ENCODE measurements around the gene DNAJB6.

DNAJB6 gene

GRCh38 chr7:157368955-157369354 lies 32.2 kb downstream of the DNAJB6 start:
- no peak for DNase-seq (ENCODE audit: low read depth)

GRCh38 chr7:157370742-157371141 lies 33.9 kb downstream of the DNAJB6 start:
- DNase-seq (ENCODE audit: low read depth), result no peak

- no peak for DNase-seq (ENCODE audit: low read depth)
Observed at GRCh38 chr7:157371296-157371695, 34.5 kb downstream of the DNAJB6 start.

- DNase-seq (ENCODE audit: low read depth), result no peak
Observed at GRCh38 chr7:157372300-157373232, 35.8 kb downstream of the DNAJB6 start.

- no peak for DNase-seq (ENCODE audit: low read depth)
Observed at GRCh38 chr7:157373493-157373892, 36.7 kb downstream of the DNAJB6 start.

- no peak for DNase-seq (ENCODE audit: low read depth)
Observed at GRCh38 chr7:157375410-157375809, 38.6 kb downstream of the DNAJB6 start.

- DNase-seq (ENCODE audit: low read depth), result no peak
Observed at GRCh38 chr7:157377436-157378124, 40.8 kb downstream of the DNAJB6 start.

GRCh38 chr7:157378390-157378789 lies 41.6 kb downstream of the DNAJB6 start:
- DNase-seq (ENCODE audit: low read depth), result no peak

- no peak for DNase-seq (ENCODE audit: low read depth)
Observed at GRCh38 chr7:157379493-157379892, 42.7 kb downstream of the DNAJB6 start.

GRCh38 chr7:157380416-157380815 lies 43.6 kb downstream of the DNAJB6 start:
- no peak for DNase-seq (ENCODE audit: low read depth)

GRCh38 chr7:157383868-157384267 lies 47.1 kb downstream of the DNAJB6 start:
- DNase-seq (ENCODE audit: low read depth), result no peak

GRCh38 chr7:157384301-157384700 lies 47.5 kb downstream of the DNAJB6 start:
- DNase-seq (ENCODE audit: low read depth), result no peak

GRCh38 chr7:157386979-157387800 lies 50.4 kb downstream of the DNAJB6 start:
- DNase-seq (ENCODE audit: low read depth), result peak; percentile 77

GRCh38 chr7:157388301-157388700 lies 51.5 kb downstream of the DNAJB6 start:
- no peak for DNase-seq (ENCODE audit: low read depth)

- DNase-seq (ENCODE audit: low read depth), result no peak
Observed at GRCh38 chr7:157389951-157390730, 53.3 kb downstream of the DNAJB6 start.

GRCh38 chr7:157391036-157391710 lies 54.4 kb downstream of the DNAJB6 start:
- DNase-seq (ENCODE audit: low read depth), result no peak

- no peak for DNase-seq (ENCODE audit: low read depth)
Observed at GRCh38 chr7:157392256-157393037, 55.6 kb downstream of the DNAJB6 start.

- DNase-seq (ENCODE audit: low read depth), result no peak
Observed at GRCh38 chr7:157394246-157395191, 57.7 kb downstream of the DNAJB6 start.

GRCh38 chr7:157395206-157395605 lies 58.4 kb downstream of the DNAJB6 start:
- no peak for DNase-seq (ENCODE audit: low read depth)

All from stimulated activated CD8-positive, alpha-beta memory T cell treated with anti-CD3 and anti-CD28 coated beads, Interleukin-7, amount 100 ng/mL, for 24 hours (primary cell).